ENCODE results near the gene PUS1. TPM values are rescaled to one million over a fixed set of nuclear protein-coding genes. Genes with fewer than 3 reads are reported as not detected.

The PUS1 gene
- total and polyA plus RNA-seq, 9 of the 15 experiments (the other 6 are each of a cell fraction or from before 2014, with no cell fraction given) = 1.9 to 90.8 (median 30.0) TPM

DNA sequence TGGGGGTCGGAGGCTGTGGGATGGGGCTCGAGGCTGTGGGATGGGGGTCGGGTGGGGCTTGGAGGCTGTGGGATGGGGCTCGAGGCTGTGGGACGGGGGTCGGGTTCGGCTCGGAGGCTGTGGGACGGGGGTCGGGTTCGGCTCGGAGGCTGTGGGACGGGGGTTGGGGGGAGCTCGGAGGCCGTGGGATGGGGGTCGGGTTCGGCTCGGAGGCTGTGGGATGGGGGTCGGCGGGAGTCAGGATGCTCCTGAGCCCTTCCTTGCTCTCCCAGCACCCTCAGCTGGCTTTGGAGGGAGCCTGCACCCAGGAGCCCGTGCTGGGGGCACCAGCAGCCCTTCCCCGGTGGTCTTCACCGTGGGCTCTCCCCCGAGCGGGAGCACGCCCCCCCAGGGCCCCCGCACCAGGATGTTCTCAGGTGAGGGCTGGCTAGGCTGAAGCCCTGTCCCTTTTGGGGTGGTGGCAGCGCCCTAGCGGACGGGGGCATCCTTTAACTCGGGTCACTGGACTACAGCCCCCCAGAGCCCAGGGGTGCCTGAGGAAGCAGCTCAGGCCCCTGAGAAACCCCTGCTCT, 11.9 kb upstream of the PUS1 start:
- ATAC-seq (no peak), FAIRE-seq (no peak), DNase-seq (ENCODE audit: extremely low read depth in 1 of 4, low spot score in 3 of 4) (no peak)
- H4K20me1 ChIP-seq (replicated peaks; ENCODE audit: control insufficient read depth, insufficient read depth, low read length) = no peaks in the 10 kb centered on the region
- ChIA-PET POLR2A (interaction anchor here (0.6 to 0.7 kb wide), 2 partner anchors 14 to 34 kb away, joined by 3 to 4 read pairs; no protein-coding TSS in a partner anchor), CTCF (ENCODE audit: low intra/inter-chr PET ratio) (no interaction called here)
- in situ Hi-C loops (cut with MboI) = no loop called here
- intact Hi-C loops (cut with micrococcal nuclease) = no loop called here
- no peak overlapping the region for H3K4me3 ChIP-seq
- no peak overlapping the region for H3K27ac ChIP-seq (ENCODE audit: extremely low read depth, low read depth, low read length)
- H3K9ac ChIP-seq (ENCODE audit: insufficient read depth in 1 of 2, low read depth in 2 of 2, low read length in 2 of 2) = no peak overlapping the region
- 85% methylated on average over 7 of the region's 31 CpGs for WGBS (ENCODE audit: insufficient coverage, low coverage, missing lambda C conversion rate)
- TF ChIP-seq NRF1 (conservative IDR thresholded peaks at IDR 0.05 in 1 of 2, IDR thresholded peaks at IDR 0.05 in 1 of 2) (no peak), PCBP1 (IDR thresholded peaks at IDR 0.05; ENCODE audit: low read depth, low read length, poor library complexity, severe bottlenecking) (peak; percentile 10), ZNF79 (CRISPR knock-in tag; IDR thresholded peaks at IDR 0.05; ENCODE audit: low read depth) (no peak)
- TF ChIP-seq, protein P1, sequence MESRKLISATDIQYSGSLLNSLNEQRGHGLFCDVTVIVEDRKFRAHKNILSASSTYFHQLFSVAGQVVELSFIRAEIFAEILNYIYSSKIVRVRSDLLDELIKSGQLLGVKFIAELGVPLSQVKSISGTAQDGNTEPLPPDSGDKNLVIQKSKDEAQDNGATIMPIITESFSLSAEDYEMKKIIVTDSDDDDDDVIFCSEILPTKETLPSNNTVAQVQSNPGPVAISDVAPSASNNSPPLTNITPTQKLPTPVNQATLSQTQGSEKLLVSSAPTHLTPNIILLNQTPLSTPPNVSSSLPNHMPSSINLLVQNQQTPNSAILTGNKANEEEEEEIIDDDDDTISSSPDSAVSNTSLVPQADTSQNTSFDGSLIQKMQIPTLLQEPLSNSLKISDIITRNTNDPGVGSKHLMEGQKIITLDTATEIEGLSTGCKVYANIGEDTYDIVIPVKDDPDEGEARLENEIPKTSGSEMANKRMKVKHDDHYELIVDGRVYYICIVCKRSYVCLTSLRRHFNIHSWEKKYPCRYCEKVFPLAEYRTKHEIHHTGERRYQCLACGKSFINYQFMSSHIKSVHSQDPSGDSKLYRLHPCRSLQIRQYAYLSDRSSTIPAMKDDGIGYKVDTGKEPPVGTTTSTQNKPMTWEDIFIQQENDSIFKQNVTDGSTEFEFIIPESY (CRISPR knock-in tag; IDR thresholded peaks at IDR 0.05) = no peak
- H3K4me2 ChIP-seq (ENCODE audit: insufficient read depth, low read length) = no peak overlapping the region
- H3K4me1 ChIP-seq (replicated peaks in 1 of 2; ENCODE audit: control insufficient read depth in 2 of 2, insufficient read depth in 2 of 2, low read length in 2 of 2) = peaks cover 0 to 31% of the 10 kb centered on the region in 2 experiments; a peak in 2 of 5 replicates
- no peaks in the 10 kb centered on the region for H3K9me1 ChIP-seq (ENCODE audit: control insufficient read depth, insufficient read depth, low read length)
- BruUV-seq (replicated peaks) = no TSS peak
- H2AFZ ChIP-seq (ENCODE audit: low read depth, low read length) = no peak overlapping the region
- no peaks in the 10 kb centered on the region for H3K27me3 ChIP-seq (ENCODE audit: control insufficient read depth in 2 of 2, insufficient read depth in 2 of 2, low read length in 2 of 2)
- H3K79me2 ChIP-seq (ENCODE audit: control insufficient read depth, insufficient read depth, low read length) = no peaks in the 10 kb centered on the region
- H3K9me3 ChIP-seq (replicated peaks; ENCODE audit: control insufficient read depth, insufficient read depth, low read depth, low read length) = no peaks in the 10 kb centered on the region
- H3K36me3 ChIP-seq (ENCODE audit: control insufficient read depth, insufficient read depth, low read length) = peaks cover 16% of the 10 kb centered on the region; the same call in 1 of the 3 replicates
